Ishikawa (cell line): Measurements from ENCODE around the gene PTGIR.

ENCODE experiments used
- CEBPB ChIP-seq: IDR thresholded peaks from 2 replicates; pipeline ENCODE4 v1.6.1; 2012
- CREB1 ChIP-seq: IDR thresholded peaks from 2 replicates; pipeline ENCODE4 v1.6.1; 2012; ENCODE audit warnings: low read depth
- EGR1 ChIP-seq: IDR thresholded peaks from 2 replicates; pipeline ENCODE4 v1.6.1; 2012
- EP300 ChIP-seq: IDR thresholded peaks from 2 replicates; pipeline ENCODE4 v1.6.1; 2012; ENCODE audit warnings: borderline replicate concordance
- FOXM1 ChIP-seq: IDR thresholded peaks from 2 replicates; pipeline ENCODE4 v1.6.1; 2012; ENCODE audit warnings: low read depth, borderline replicate concordance
- MAX ChIP-seq: IDR thresholded peaks from 2 replicates; pipeline ENCODE4 v1.6.1; 2012
- NFIC ChIP-seq: IDR thresholded peaks from 2 replicates; pipeline ENCODE4 v1.6.1; 2012
- RAD21 ChIP-seq: IDR thresholded peaks from 2 replicates; pipeline ENCODE4 v1.6.1; 2012; ENCODE audit warnings: low read depth
- TAF1 ChIP-seq: IDR thresholded peaks from 2 replicates; pipeline ENCODE4 v1.6.1; 2012; ENCODE audit warnings: low read depth, mild to moderate bottlenecking
- TCF12 ChIP-seq: IDR thresholded peaks from 2 replicates; pipeline ENCODE4 v1.6.1; 2012; ENCODE audit warnings: low read depth
- TEAD4 ChIP-seq: IDR thresholded peaks from 2 replicates; pipeline ENCODE4 v1.6.1; 2012
- YY1 ChIP-seq: IDR thresholded peaks from 2 replicates; pipeline ENCODE4 v1.6.1; 2012; ENCODE audit warnings: low read depth
- ZBTB7A ChIP-seq: IDR thresholded peaks from 2 replicates; pipeline ENCODE4 v1.6.1; 2012; ENCODE audit warnings: low read depth
- TF ChIP-seq, protein P1 (sequence below): IDR thresholded peaks from 2 replicates; pipeline ENCODE4 v1.6.1; 2012
- TF ChIP-seq, protein P2 (sequence below): IDR thresholded peaks from 2 replicates; pipeline ENCODE4 v1.6.1; 2012; ENCODE audit warnings: low read depth, mild to moderate bottlenecking

PTGIR gene

GRCh38 chr19:46602392-46603194 lies 22.3 kb downstream of the PTGIR start:
- TF ChIP-seq TCF12 (no peak), ZBTB7A (no peak), EGR1 (no peak), RAD21 (no peak), NFIC (no peak), CREB1 (no peak), MAX (no peak), EP300 (no peak), CEBPB (no peak), YY1 (no peak), FOXM1 (no peak)
- TF ChIP-seq, protein P1, sequence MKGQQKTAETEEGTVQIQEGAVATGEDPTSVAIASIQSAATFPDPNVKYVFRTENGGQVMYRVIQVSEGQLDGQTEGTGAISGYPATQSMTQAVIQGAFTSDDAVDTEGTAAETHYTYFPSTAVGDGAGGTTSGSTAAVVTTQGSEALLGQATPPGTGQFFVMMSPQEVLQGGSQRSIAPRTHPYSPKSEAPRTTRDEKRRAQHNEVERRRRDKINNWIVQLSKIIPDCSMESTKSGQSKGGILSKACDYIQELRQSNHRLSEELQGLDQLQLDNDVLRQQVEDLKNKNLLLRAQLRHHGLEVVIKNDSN, result no peak

GRCh38 chr19:46601318-46602224 lies 23.3 kb downstream of the PTGIR start, which contains the start of gene CALM3:
CALM3 (plus strand) TSS chr19:46601330; CDS start chr19:46601435, 105 bp downstream.
- TF ChIP-seq ZBTB7A (peak; percentile 62; the same call in 1 of the 2 replicates), YY1 (no peak), CREB1 (0 out of 2 replicates have a peak, but pooled peaks have one; percentile 13)

DNA sequence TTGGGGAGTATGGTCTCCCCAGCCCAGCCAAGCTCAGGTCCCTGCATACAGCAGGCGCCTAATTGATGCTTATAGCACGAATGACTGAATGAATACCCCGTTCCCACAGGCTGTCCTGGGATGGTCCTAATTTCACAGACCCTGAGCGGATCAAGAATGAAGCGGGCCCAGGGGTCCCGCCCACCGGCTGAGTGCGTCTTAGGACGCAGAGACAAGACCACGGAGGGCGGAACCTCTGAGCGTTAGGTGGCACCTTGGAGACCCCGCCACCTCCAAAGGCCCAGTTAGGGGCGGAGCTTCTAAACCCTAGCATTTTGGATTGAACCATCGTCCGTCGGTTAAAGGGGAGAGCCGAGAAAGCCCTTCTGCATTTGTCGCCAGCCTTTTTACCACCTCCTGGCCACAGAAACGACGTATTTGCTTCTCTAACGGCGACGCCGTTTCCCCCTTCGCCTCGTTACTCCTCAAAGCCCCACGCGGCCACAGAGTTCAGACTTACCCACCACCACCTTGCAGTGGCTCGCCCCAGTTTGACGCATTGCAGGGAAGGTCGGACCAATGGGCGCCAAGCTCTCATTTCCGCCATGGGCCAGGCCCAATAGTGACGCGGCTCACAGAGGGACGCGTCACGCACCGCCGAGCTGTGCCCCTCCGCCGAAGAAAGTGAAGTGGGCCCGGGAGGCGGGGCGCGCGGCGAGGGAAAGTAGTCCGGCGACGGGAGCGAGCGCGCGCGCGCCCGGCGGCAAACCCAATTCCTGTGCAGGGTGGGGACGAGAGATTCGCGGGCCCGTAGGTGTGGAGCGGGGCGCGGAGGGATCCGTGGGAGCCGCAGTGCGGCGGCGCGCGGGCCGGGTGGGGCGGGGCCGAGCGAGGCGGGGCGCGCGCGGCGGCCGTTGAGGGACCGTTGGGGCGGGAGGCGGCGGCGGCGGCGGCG lies 24.2 kb downstream of the PTGIR start:
- TF ChIP-seq TEAD4 (peak; percentile 31), CEBPB (no peak), TAF1 (peak; percentile 87), FOXM1 (peak; percentile 56; the same call in 1 of the 2 replicates), CREB1 (peak; percentile 79), YY1 (peak; percentile 70; the same call in 1 of the 2 replicates), ZBTB7A (peak; percentile 83), RAD21 (no peak), MAX (peak; percentile 79), EGR1 (no peak), TCF12 (no peak; the same call in 1 of the 2 replicates), NFIC (peak; percentile 42; the same call in 1 of the 2 replicates), EP300 (peak; percentile 59; the same call in 1 of the 2 replicates)
- TF ChIP-seq, protein P1, result 0 out of 2 replicates have a peak, but pooled peaks have one; percentile 39
- TF ChIP-seq, protein P2, sequence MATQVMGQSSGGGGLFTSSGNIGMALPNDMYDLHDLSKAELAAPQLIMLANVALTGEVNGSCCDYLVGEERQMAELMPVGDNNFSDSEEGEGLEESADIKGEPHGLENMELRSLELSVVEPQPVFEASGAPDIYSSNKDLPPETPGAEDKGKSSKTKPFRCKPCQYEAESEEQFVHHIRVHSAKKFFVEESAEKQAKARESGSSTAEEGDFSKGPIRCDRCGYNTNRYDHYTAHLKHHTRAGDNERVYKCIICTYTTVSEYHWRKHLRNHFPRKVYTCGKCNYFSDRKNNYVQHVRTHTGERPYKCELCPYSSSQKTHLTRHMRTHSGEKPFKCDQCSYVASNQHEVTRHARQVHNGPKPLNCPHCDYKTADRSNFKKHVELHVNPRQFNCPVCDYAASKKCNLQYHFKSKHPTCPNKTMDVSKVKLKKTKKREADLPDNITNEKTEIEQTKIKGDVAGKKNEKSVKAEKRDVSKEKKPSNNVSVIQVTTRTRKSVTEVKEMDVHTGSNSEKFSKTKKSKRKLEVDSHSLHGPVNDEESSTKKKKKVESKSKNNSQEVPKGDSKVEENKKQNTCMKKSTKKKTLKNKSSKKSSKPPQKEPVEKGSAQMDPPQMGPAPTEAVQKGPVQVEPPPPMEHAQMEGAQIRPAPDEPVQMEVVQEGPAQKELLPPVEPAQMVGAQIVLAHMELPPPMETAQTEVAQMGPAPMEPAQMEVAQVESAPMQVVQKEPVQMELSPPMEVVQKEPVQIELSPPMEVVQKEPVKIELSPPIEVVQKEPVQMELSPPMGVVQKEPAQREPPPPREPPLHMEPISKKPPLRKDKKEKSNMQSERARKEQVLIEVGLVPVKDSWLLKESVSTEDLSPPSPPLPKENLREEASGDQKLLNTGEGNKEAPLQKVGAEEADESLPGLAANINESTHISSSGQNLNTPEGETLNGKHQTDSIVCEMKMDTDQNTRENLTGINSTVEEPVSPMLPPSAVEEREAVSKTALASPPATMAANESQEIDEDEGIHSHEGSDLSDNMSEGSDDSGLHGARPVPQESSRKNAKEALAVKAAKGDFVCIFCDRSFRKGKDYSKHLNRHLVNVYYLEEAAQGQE, result no peak

- TF ChIP-seq EP300 (no peak), ZBTB7A (no peak), TCF12 (no peak), CREB1 (no peak), NFIC (no peak), TEAD4 (no peak), RAD21 (no peak), MAX (no peak), EGR1 (no peak), FOXM1 (no peak), TAF1 (no peak), CEBPB (no peak), YY1 (no peak)
- TF ChIP-seq, protein P1, result no peak
- TF ChIP-seq, protein P2, result no peak
Measured at GRCh38 chr19:46599716-46600373, 25.0 kb downstream of the PTGIR start.
